GM19043 (cell line): ENCODE results near the gene C1QTNF6.
"Not testable (repeated sequence)": the region's sequence is repeated elsewhere in the genome, so short reads cannot be mapped to it uniquely, and the experiment has no call there.

ENCODE experiments used
- ATAC-seq: cut with Tn5 transposase; IDR thresholded peaks from one replicate; pipeline ENCODE4 v1.9.1; 2021; ENCODE audit warnings: low read depth; ENCODE audit not compliant: unreplicated experiment

The C1QTNF6 gene

DNA sequence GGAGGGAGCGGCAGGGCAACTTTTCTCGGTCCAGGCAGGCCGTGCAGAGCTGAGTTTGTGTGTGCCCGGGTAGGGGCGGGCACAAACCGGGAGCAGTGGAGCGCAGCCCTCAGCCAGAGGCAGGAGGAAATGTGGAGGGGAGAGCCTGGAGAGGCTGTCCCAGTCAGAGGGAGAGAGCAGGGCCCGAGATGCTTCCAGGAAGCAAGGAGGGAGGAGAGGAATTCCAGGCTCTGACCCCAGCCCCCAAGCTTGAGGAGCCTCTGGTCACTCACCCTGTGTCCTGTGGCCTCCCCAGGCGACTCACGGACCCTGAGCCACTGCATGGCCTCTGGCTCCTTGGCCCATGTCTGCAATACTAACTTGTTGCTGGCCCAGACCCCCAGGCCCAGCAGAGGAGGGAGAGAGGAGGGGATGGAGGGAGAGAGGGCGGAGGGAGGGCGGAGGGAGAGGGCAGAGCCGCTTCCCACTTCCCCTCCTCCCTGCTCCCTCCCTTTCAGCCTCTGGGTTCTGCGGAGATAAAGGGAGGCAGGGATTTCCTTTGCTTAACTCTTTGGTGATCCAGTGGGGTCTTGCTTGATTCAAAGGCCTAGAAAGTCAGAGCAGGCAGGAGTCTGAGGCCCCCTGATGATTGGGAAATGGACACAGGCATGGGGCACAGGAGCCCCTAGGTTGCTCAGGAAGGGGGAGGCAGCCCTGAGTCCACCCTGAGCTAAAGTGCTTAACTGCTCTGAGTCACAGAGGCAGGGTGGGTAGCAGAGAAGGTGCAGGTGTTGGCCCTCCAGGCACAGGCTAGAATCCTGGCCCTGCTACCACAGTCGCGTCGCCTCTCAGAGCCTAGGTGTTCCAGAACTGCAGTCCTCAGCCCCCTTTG, at the start of gene C1QTNF6:
Gene C1QTNF6 (minus strand): TSS at position 357 of the 871 bp plus-strand sequence. CDS start 34 bp downstream, at position 323.
- ATAC-seq: no peak

DNA sequence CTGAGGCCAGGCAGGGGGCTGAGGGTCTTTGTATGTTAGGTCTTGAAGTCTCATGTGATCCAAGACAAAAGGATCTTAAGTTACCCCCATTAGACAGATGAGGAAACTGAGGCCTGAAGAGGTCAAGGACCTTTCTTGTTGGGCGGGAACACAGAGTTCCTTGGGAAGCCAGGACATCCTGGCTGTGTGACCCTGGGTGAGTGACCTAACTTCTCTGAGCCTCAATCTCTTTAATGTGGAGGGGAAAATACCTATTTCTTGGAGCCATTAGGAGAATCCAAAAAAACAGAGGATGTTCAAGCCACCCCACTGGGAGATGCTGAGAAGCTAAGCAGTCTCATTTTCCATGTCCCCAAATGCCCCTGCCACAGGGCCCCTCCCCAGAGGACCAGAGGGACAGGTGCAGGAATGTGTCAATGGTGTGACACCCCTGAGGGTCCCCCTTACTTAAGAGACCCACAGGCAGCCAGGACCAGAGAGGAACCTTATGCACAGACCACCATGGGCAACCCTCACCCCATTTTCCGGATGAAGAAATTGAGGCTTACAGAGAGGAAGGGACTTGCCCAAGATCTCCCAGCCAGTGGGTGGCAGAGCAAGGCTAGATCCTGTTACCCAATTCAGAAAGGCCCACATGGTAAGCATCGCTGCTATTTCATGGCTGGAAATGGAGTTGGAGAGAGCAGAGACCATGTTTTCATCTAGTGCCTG, 48.0 kb upstream of the C1QTNF6 start:
- no peak for ATAC-seq

DNA sequence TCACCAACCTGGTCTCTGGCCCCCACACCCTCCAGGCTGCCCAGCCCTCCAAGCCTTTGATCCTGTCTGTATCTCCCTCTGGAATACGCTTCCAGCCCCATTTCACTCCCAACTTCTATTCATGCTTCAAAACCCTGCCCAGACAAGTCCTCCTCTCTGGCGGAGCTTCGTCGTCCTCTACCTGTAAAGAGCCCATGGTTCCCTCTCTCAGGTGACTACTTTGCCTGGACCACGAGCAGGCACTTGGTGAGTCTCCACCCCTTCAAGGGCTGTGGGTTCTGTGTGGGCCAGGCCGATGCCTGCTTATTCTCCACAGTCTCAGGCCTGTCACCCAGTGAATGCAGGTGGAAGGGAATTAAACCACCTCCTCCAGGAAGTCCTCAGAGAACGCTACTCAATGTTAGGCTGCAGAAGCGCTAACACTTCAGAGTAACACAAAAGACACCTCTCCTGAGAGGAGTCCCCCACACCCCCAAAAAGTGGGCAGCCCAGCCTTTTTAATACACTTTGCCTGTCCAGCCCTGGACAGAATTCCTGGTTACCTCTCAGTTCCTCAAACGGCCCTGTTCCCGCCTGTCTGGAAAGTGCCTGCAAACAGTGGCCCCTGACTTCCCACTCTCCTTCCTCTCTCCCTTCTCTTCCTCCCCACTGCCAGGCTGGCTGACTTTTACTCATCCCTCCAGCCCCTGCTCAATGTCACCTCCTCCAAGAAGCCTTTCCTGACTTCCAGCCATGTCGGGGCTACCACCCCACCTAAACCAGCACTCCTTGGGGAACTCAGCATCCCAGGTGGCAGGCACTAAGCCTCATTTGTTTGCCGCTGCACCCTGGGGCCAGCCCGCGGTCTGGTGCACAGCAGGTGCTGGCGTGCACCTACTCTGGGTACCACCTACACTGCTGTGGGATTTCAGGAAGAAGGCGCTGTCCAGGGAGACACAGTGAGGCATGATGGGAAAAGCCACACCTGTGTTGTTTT, 47.0 kb upstream of the C1QTNF6 start:
- ATAC-seq: no peak

DNA sequence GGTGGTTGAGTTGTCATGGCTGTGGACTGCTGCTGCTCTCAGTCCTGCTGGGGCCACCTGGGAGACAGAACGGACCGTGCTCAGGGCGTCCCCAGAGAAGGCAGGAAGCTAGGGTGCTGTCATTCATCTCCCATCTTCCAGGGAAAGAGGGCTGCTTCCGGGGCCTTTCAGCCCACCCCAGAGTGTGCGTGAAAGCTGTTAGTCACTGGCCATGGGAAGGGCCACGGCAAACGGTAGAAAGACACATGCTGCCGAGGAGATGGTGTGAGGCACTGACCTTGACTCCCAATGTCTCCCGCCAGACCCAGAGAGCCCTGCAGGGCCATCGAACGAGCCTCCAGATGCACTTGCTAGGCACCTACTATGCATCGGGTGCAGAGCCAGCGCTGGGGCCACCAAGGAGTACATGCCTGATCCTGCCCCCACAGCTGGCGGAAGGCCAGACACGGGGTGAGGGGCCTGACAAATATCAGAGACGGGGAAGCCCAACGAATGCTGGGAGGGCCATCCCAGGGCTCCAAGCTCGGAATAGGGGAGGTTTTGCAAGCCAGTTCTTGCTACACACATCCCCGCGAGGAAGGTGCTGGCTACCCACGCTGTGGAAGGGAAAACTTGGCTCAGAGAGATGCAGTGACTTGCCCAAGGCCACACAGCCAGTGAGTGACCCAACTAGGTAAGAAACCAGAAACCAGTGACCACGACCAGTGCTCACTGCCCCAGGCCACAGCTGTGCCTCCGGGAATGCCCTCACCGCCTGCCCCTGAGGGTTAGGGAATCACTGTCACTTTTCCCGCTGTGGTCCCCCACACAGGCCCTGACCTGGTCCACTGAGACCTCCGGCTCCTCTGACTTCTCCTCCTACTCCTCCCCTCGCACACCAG, 45.9 kb upstream of the C1QTNF6 start:
- ATAC-seq: no peak

DNA sequence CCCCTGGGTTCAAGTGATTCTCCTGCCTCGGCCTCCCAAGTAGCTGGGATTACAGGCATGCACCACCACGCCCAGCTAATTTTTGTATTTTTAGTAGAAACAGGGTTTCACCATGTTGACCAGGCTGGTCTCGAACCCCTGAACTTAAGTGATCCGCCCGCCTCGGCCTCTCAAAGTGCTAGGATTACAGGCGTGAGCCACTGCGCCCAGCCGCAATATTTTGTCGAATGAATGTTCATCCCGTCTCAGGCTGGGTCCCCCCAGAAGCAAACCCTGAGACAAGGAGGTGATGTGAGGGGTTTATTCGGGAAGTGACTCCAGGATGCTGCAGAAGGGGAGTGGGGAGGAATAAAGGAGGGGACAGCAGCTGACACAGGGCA, 45.3 kb upstream of the C1QTNF6 start:
- ATAC-seq: not testable (repeated sequence)

DNA sequence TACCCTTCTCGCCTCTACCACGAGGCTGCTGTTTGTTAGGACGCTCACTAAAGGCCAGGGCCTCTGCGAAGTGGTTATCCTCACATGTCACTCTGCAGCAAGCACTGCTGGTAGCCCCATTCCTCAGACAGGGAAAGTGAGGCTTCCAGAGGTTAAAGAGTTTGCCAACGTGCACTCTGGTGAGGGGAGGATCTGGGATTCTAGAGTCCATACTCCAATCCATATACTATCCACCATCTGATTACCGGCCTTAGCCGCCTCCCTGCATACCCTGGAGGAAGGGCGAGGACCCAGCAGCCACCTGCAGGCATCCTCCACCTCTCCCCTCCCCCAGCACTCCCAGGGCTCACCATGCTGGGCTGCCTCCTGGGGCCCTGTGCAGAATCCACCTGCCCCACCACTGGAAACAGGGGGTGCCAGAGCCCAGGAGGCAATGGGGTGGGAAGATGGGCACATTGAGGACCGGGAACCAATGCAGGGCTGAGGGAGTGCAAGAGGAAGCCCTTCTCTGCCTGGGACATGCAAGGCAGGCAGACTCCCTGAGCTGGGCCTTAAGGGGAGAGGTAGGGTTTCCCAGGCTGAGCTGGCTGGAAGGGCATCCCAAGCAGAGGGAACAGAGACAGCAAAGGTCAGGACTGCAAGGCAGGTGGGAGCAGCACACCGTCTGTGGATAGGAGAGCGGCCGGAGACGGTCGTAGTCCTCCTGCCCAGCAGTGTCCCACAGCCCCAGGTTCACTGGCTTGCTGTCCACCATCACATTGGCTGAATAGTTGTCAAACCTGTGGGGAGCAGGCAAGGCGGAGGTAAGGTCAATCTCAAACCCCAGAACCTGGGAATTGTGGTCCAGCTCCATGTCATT, 44.3 kb upstream of the C1QTNF6 start:
- ATAC-seq: no peak

DNA sequence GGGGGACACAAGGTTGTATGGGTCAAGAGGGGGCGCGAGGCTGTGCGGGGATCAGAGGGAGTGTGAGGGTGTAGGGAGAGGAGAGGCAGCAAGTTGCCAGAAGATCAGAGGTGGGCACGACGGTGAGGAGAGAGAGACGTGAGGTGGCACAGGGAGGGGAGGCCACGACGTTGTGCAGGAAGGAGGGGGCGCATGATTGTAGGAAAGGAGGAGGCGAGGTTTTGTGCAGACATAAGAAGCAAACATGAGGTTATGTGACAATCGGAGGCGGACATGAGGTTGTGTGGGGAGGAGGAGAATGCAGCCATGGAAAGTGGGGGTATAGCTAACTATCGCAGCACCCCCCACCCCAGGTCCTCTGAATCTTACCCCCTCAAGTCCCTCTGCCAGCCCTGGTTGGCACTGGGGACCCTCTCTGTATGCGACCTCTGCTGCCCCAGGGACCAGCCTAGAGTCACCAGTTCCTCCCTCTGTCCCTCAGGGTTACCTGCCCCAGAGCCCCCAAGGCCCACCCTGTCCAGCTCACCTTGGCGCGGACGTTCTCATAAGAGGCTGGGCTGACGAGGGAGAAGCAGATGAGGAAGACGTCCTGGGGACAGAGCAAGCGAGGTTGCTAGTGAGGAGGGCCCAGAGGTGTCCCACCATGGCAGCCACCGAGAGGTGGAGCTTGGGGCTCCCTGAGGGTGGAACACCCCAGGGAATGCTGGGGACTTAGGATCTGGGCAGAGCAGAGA, 43.5 kb upstream of the C1QTNF6 start:
- no peak for ATAC-seq

DNA sequence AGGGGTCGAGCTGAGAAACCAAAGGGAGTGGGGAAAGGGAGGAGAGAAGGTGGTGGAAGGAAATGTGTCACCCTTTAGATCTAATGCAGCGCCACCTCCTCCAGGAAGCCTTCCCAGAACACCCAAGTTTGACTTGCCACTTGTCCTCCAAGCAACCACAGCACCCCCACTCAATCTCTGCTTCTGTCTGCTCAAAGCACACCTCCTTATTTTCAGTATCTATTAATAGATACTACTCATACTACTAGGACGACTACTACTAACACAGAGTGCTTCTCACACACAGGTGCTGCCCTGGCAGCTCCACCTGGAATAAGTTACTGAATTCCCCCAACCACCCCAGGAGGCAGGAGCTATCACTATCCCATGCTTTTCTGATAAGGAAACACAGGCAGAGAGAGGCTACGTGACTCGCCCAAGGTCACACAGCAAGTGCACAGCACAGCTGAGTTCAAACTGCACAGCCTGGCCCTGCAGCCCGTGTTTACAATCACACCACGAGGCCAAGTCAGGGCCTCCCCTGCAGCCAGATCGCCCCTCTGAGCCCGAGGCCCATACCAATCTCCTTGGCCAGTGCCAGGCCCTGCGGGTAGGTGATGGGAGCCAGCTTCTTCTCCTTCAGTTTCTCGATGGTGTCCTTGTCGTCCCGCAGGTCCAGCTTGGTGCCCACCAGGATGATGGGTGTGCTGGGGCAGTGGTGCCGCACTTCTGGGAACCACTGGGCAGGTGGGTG, 42.8 kb upstream of the C1QTNF6 start:
- no peak for ATAC-seq

DNA sequence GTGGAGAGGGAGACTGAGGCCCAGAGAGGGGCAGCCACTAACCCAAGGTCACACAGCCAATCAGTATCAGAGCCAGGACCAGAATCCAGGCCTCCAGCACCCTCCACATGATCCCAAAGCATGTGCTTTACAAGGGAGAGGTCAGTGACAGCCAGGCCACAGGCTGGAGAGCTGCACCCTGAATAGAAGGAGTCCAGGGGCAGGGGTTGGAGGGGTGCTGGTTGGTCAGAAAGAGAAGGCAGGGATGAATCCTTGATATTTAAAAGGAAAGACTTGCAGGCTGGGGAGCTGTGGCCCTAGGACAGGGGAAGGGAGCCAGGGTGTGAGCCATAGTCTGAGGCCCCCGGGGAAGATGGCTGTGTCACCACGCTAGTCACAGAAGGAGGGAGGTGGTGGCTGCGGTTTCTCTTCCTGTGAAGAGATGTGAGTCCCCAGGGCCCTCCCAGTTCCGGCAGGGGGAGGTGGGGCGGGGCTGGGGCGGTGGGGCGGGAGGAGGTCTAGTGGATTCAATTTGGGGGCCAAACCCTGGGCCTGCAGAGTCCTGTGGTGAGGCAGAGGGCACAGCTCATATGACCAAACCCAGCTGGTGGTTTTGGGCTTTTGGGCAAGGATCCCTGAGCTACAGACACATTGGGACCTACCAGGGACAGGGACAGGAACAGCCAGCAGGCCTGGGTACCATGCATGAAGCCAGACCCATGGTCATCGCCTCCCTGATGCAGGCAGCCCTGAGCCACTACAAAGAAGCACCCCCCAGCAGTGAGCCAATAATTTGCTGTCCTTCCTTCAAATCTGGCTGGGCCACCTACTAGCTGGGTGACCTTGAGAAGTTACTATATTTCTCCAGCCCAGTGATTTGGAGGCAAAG, 42.0 kb upstream of the C1QTNF6 start:
- ATAC-seq: no peak

DNA sequence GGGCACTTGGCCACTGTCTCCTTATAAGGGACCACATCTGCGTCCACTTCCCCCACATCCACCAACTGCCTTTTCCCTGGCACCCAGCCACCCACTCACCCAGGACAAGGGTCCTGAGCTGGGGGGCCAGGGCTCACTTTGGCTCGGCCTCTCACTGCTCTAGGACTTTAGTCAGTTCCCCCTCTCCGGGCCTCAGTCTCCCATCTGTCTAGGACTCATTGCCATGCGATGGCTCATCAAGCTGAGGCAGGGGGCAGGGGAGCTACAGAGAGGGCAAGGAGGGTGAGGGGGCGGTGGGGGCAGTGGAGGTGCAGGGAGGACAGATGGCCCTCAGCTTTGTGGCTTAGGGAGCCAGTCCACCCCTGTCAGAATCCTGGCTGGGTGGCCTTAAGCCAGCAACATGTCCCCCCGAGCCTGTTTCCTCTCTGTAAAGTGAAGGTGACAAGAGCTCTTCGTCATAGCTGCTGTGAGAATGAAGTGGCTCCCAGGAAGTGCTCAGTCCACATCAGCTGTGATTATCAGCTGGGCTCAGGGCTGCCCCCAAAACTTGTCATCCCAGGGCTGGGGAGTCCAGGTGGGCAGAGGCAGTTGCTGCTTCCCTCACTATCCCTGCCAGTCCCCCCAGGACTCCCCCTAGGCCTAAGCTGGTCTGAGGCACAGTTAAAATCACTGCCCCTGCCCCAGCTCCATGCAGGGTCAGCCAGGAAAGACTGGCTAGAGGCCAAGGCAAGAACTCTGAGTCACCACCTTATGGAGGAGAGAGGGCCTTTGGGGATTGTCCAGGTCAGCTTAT, 41.2 kb upstream of the C1QTNF6 start:
- no peak for ATAC-seq

DNA sequence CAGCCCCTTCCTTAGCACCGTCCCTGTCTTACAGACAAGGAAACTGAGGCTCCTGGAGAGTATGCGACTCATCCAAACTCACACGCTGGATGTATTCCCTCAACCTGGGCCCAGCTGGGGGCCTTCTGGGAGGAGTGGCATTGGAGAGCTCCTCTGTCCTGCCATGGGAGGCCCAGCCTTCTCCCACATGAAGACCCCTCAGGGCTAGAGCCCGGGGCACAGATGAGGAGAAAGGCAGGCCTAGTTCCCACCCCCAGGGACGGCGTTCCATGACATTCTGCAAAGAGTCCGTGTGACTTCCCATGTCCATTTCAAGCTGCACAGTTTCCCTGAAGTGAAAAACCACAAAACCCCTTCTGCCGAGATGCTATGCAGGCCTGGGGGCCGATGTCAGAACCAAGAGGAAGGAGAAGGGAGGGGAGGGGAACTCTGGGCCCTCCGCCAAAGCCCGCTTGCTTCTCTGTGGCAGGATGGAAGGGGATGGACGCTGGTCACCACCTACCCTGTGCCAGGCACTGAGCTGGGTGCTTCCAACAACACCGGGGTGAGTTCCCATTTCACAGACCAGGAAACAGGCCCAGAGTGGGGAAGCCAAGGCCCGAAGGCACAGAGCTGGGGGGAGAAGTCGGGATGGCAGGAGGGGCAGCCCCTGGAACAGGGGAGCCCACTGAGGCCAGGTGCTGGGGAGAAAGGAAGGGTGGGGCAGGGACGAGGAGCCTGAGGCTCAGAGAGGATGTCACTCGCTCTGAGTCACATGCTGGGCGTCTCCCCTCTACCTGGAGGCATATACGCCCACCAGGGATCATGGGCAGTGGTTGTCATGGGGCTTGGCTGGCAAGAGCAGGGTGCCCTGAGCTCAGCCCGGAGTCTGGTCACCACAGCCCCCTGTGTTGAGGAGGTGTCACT, 40.3 kb upstream of the C1QTNF6 start:
- no peak for ATAC-seq

DNA sequence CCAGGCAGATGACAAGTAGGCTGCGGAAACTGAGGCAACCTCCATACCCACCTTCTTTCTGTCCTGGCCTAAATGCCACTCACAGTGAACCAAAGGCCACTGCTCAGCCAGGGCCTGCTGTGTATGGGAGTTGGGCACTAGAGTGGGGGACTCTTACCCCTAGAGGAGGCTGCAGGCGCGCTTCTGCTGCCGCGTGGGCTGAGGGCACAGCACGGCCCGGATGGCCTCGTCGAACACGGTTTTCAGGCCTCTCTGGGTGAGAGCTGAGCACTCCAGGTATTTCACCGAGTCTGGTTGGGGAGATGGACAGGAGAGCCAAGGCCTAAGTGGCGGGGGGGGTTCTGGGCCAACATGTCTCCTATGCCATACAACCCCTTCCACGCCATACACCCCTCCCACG, 38.5 kb upstream of the C1QTNF6 start:
- no peak for ATAC-seq

DNA sequence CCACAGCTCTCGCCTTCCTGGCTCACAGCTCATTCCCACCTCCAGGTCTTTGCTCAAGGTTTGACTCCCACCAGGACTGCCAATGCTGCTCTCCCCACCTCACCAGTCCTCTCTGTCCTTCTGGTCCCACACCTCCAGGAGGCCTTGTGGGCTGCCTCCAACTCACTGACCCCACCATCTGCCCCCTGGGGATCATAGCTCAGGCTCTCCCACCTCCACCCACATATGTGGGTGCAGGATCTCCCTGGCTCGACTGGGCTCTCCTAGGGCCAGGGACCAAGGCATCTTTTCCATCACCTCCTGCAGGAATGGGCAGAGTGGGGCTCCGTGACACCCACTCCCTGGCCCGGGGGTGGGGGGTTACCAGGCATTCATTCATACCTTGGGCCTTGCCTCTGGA, 38.0 kb upstream of the C1QTNF6 start:
- ATAC-seq: no peak

DNA sequence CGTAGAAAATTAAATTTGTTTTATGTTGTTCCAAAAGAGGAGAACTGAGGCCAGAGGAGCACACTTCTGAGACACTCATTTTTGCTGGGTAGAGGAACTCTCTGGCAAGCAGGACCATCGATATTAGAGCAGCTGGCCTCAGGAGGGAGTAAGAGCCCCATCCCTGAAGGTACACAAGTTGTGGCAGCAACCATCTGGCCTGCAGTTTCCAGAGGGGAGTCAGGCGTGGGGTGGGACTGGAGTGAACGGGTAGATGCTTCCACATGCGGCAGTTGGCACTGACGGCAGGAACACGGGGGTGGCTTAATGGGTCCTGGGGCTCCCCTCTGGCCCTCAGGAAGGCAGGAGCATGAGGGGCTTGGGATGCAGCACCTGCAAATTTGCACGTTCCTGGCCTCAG, 37.4 kb upstream of the C1QTNF6 start:
- no peak for ATAC-seq
